IgD-negative memory B cell (primary cell): Measurements from ENCODE around the gene FBXO24. TPM values are rescaled to one million over a fixed set of nuclear protein-coding genes. Genes with fewer than 3 reads are reported as not detected.
"Not testable (repeated sequence)": the region's sequence is repeated elsewhere in the genome, so short reads cannot be mapped to it uniquely, and the experiment has no call there.

Experiments used
- H3K27ac Mint-ChIP-seq, 3 donors: one replicate each; pipeline ENCODE4 v1.8.0; 2020 to 2022; ENCODE audit warnings: mild to moderate bottlenecking in 3 of 3, mixed read lengths in 3 of 3, moderate library complexity in 1 of 3
- H3K27me3 Mint-ChIP-seq: one replicate; pipeline ENCODE4 v1.8.0; 2021; ENCODE audit warnings: mixed read lengths
- H3K36me3 Mint-ChIP-seq: one replicate; pipeline ENCODE4 v1.8.0; 2020; ENCODE audit warnings: mild to moderate bottlenecking, mixed read lengths
- H3K4me1 Mint-ChIP-seq, 3 donors: one replicate each; pipeline ENCODE4 v1.8.0; 2020 to 2022; ENCODE audit warnings: mixed read lengths in 3 of 3, mild to moderate bottlenecking in 1 of 3
- H3K4me3 Mint-ChIP-seq, 4 donors: one replicate each; pipeline ENCODE4 v1.8.0; 2020 to 2022; ENCODE audit warnings: mild to moderate bottlenecking in 4 of 4, mixed read lengths in 4 of 4, moderate library complexity in 3 of 4
- H3K9me3 Mint-ChIP-seq, 3 donors: one replicate each; pipeline ENCODE4 v1.8.0; 2020 to 2021; ENCODE audit warnings: mixed read lengths in 3 of 3, mild to moderate bottlenecking in 1 of 3
- polyA plus RNA-seq: library from polyadenylated mRNA; unstranded; fragments of 300-500 nt; fragmentation: Illumina TruSeq; gene quantifications from one replicate; pipeline ENCODE4 v1.2.3, GENCODE V29; 2021

Gene FBXO24
- polyA plus RNA-seq, 1 donor from 2014 or later: 0.36 TPM

GRCh38 chr7:100546926-100547800 lies 39.0 kb upstream of the FBXO24 start:
- Mint-ChIP-seq H3K9me3 (no peaks in the 10 kb centered on the region), H3K27me3 (peaks cover 1% of the 10 kb centered on the region), H3K4me1 (peaks cover 59 to 68% (median 61%) of the 10 kb centered on the region in 3 donors), H3K27ac (peak overlapping the region; percentile 82 to 88 (median 84)), H3K4me3 (peak overlapping the region; percentile 5 to 81 (median 62)), H3K36me3 (peaks cover 5% of the 10 kb centered on the region)

GRCh38 chr7:100547872-100548271 lies 38.3 kb upstream of the FBXO24 start:
- no peaks in the 10 kb centered on the region for H3K9me3 Mint-ChIP-seq
- peak overlapping the region; percentile 68 to 88 (median 84) for H3K27ac Mint-ChIP-seq
- peaks cover 5% of the 10 kb centered on the region for H3K36me3 Mint-ChIP-seq
- H3K4me1 Mint-ChIP-seq: peaks cover 54 to 63% (median 55%) of the 10 kb centered on the region in 3 donors
- H3K27me3 Mint-ChIP-seq: peaks cover 1% of the 10 kb centered on the region
- peak overlapping the region in 3 of 4 donors; percentile 50 to 68 (median 62) for H3K4me3 Mint-ChIP-seq

- peak overlapping the region in 1 of 4 donors; percentile 13 for H3K4me3 Mint-ChIP-seq
- H3K4me1 Mint-ChIP-seq: peaks cover 50 to 58% (median 51%) of the 10 kb centered on the region in 3 donors
- peak overlapping the region in 1 of 3 donors; percentile 46 for H3K27ac Mint-ChIP-seq
- H3K36me3 Mint-ChIP-seq, H3K27me3 Mint-ChIP-seq, H3K9me3 Mint-ChIP-seq: not testable (repeated sequence)
Observed at GRCh38 chr7:100548446-100548845, 37.7 kb upstream of the FBXO24 start.

- Mint-ChIP-seq H3K36me3 (peaks cover 3% of the 10 kb centered on the region), H3K9me3 (no peaks in the 10 kb centered on the region), H3K27me3 (no peaks in the 10 kb centered on the region), H3K4me1 (peaks cover 13 to 20% (median 17%) of the 10 kb centered on the region in 3 donors), H3K4me3 (peak overlapping the region in 3 of 4 donors; percentile 2 to 47 (median 18)), H3K27ac (peak overlapping the region in 1 of 3 donors; percentile 76)
Observed at GRCh38 chr7:100552532-100552931, 33.6 kb upstream of the FBXO24 start.

- Mint-ChIP-seq H3K4me3 (no peak overlapping the region), H3K9me3 (no peaks in the 10 kb centered on the region), H3K4me1 (peaks cover 8 to 15% (median 12%) of the 10 kb centered on the region in 3 donors), H3K36me3 (peaks cover 3% of the 10 kb centered on the region), H3K27me3 (no peaks in the 10 kb centered on the region), H3K27ac (peak overlapping the region in 1 of 3 donors; percentile 27)
Observed at GRCh38 chr7:100553032-100553431, 33.1 kb upstream of the FBXO24 start.

- Mint-ChIP-seq H3K4me1 (peaks cover 4 to 11% (median 7%) of the 10 kb centered on the region in 3 donors), H3K36me3 (no peaks in the 10 kb centered on the region), H3K27me3 (no peaks in the 10 kb centered on the region), H3K9me3 (no peaks in the 10 kb centered on the region), H3K27ac (no peak overlapping the region), H3K4me3 (no peak overlapping the region)
Observed at GRCh38 chr7:100555701-100556100, 30.4 kb upstream of the FBXO24 start.

- no peaks in the 10 kb centered on the region for H3K9me3 Mint-ChIP-seq
- peaks cover 4 to 10% (median 7%) of the 10 kb centered on the region in 3 donors for H3K4me1 Mint-ChIP-seq
- no peak overlapping the region for H3K27ac Mint-ChIP-seq
- H3K27me3 Mint-ChIP-seq: no peaks in the 10 kb centered on the region
- H3K4me3 Mint-ChIP-seq: no peak overlapping the region
- H3K36me3 Mint-ChIP-seq: no peaks in the 10 kb centered on the region
Observed at GRCh38 chr7:100556541-100556940, 29.6 kb upstream of the FBXO24 start.

- Mint-ChIP-seq H3K27me3 (no peaks in the 10 kb centered on the region), H3K9me3 (no peaks in the 10 kb centered on the region), H3K4me1 (peaks cover 2 to 16% (median 9%) of the 10 kb centered on the region in 3 donors), H3K27ac (peak overlapping the region in 1 of 3 donors; percentile 48), H3K4me3 (no peak overlapping the region), H3K36me3 (no peaks in the 10 kb centered on the region)
Observed at GRCh38 chr7:100559127-100559526, 27.0 kb upstream of the FBXO24 start.

- H3K9me3 Mint-ChIP-seq: no peaks in the 10 kb centered on the region
- peaks cover 2 to 16% (median 12%) of the 10 kb centered on the region in 3 donors for H3K4me1 Mint-ChIP-seq
- no peaks in the 10 kb centered on the region for H3K27me3 Mint-ChIP-seq
- no peaks in the 10 kb centered on the region for H3K36me3 Mint-ChIP-seq
- no peak overlapping the region for H3K4me3 Mint-ChIP-seq
- peak overlapping the region in 1 of 3 donors; percentile 43 for H3K27ac Mint-ChIP-seq
Observed at GRCh38 chr7:100561491-100562194, 24.5 kb upstream of the FBXO24 start.

GRCh38 chr7:100562195-100563099 lies 23.7 kb upstream of the FBXO24 start:
- no peaks in the 10 kb centered on the region for H3K9me3 Mint-ChIP-seq
- H3K4me1 Mint-ChIP-seq: peaks cover 8 to 16% (median 12%) of the 10 kb centered on the region in 3 donors
- no peak overlapping the region for H3K4me3 Mint-ChIP-seq
- H3K27ac Mint-ChIP-seq: no peak overlapping the region
- H3K36me3 Mint-ChIP-seq: no peaks in the 10 kb centered on the region
- H3K27me3 Mint-ChIP-seq: no peaks in the 10 kb centered on the region

GRCh38 chr7:100563100-100563564 lies 23.0 kb upstream of the FBXO24 start:
- H3K27ac Mint-ChIP-seq: no peak overlapping the region
- no peaks in the 10 kb centered on the region for H3K9me3 Mint-ChIP-seq
- no peaks in the 10 kb centered on the region for H3K36me3 Mint-ChIP-seq
- peaks cover 15 to 19% (median 16%) of the 10 kb centered on the region in 3 donors for H3K4me1 Mint-ChIP-seq
- no peaks in the 10 kb centered on the region for H3K27me3 Mint-ChIP-seq
- no peak overlapping the region for H3K4me3 Mint-ChIP-seq

- Mint-ChIP-seq H3K4me1 (peaks cover 16 to 23% (median 19%) of the 10 kb centered on the region in 3 donors), H3K9me3 (no peaks in the 10 kb centered on the region), H3K4me3 (peak overlapping the region in 1 of 4 donors; percentile 25), H3K36me3 (no peaks in the 10 kb centered on the region), H3K27ac (peak overlapping the region in 2 of 3 donors; percentile 53 to 54), H3K27me3 (no peaks in the 10 kb centered on the region)
Observed at GRCh38 chr7:100563809-100564400, 22.2 kb upstream of the FBXO24 start.

- Mint-ChIP-seq H3K4me1 (peaks cover 15 to 24% (median 23%) of the 10 kb centered on the region in 3 donors), H3K27ac (peak overlapping the region in 2 of 3 donors; percentile 53 to 54)
- H3K36me3 Mint-ChIP-seq, H3K4me3 Mint-ChIP-seq, H3K9me3 Mint-ChIP-seq, H3K27me3 Mint-ChIP-seq: not testable (repeated sequence)
Observed at GRCh38 chr7:100564405-100564804, 21.7 kb upstream of the FBXO24 start.

- Mint-ChIP-seq H3K4me3 (no peak overlapping the region), H3K9me3 (no peaks in the 10 kb centered on the region), H3K4me1 (peaks cover 10 to 25% (median 22%) of the 10 kb centered on the region in 3 donors), H3K36me3 (no peaks in the 10 kb centered on the region), H3K27ac (no peak overlapping the region), H3K27me3 (no peaks in the 10 kb centered on the region)
Observed at GRCh38 chr7:100565133-100565571, 21.0 kb upstream of the FBXO24 start.
